Caki2 (cell line): ENCODE data around the gene TARS1. TPM values are rescaled to one million over a fixed set of nuclear protein-coding genes. Genes with fewer than 3 reads are reported as not detected.
A peak's percentile ranks its signal among the peaks of the same experiment; 100 is the strongest.

Experiments used
- DNase-seq: peaks from one replicate; pipeline ENCODE4 v3.0.0-alpha.2; 2015; ENCODE audit warnings: low read depth
- in situ Hi-C: cut with HindIII; loops from 2 replicates; pipeline ENCODE4 v1.10.0; 2016; ENCODE audit warnings: low sequenced_read_pairs, low pct_unique_long_range_greater_than_20kb, mixed read lengths
- total RNA-seq: library from RNA; depleted of rRNA; stranded (reverse); fragments of >200 nt; shearing (Covaris generic); gene quantifications from 2 replicates; pipeline ENCODE4 v1.2.3, GENCODE V29; 2014; ENCODE audit warnings: low replicate concordance; rRNA removed

TARS1 gene
- 165 and 230 TPM in 2 replicates for total RNA-seq

GRCh38 chr5:33440482-33441240 lies at the start of gene TARS1:
Gene TARS1 (plus strand): TSS chr5:33440965. CDS start chr5:33441087, 122 bp downstream.
- in situ Hi-C loops = no loop called here
- DNase-seq = peak; percentile 100

DNA sequence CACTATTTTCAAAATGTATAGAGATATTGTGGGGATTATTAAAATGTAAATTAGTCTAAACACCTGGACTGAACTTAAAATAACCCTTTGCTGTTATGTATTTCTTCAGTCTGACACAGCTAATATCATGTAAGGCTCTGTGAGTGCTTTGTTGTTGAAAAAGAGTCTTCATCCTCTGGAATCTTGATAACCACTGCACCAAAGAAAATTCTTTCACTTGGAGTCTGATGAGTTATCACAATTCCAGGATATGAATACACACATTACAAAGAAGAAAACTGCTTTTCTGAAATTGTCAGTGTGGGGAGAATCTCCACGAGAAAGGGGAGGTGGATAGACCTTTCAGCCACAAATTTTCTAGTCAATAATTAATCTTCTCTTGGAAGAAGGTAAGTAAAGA lies 42.3 kb upstream of the TARS1 start:
- in situ Hi-C loops = no loop called here

GRCh38 chr5:33400675-33401074 lies 40.1 kb upstream of the TARS1 start:
- in situ Hi-C loops = no loop called here
- no peak for DNase-seq

More for the DNA sequence above, 42.3 kb upstream of the TARS1 start:
- no peak for DNase-seq

DNA sequence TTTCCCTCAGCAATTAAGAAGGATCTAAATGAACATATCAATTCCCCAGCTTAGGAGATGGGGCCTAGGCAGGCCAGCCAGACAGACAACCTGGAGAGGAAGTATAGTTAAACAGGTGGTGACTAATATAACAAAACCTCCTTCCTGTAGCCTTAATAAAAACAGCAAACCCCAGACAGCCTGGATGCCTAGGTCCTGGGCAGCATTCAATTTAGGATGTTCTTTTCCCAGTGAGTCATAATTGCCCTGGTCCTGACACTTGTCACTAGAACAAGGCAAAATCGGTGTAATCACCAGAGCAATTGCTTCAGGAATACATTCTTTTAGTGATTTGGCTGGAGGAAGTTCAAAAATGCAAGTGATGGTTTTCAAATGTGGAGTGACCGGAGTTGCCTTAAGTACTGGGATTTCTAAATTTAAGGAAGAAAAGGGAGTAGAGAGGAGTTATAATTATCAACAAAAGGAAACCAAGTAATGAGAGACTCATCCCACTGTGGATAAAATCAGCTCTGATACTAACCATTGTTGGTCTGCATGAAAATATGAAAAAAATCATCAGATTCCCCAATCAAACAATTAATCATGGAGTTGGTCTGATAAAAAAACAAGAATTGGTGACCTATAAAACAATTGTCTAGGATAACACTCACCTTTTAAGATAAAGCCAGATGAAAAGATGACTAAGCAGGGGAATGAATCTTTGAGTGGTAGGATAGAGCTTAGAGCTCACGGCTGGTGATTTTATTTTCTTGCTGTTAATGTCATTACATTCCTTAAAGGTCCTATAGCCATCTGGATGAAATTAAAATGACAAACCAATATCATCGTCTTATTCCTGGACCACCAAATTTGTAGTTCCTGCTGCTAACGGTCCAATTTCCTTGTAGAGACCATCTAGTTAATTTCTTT lies 39.0 kb upstream of the TARS1 start:
- in situ Hi-C loops = no loop called here
- peak; percentile 71 for DNase-seq

DNA sequence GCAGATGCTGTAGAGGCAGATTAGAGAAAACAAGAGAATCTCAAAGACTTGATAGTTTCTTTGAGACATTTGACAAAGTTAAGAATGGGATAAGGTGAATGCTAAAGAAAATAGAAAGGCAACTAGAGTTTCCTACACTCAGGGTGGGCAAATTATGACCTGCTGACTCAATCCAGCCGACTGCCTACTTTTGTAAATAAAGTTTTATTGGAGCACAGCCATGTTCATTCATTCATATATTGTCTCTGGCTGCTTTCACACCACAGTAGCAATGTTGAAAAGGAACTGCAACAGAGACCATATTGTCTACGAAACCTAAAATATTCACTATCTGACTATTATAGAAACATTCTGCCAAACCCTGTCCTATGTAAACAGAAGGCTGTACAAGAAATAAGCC lies 37.6 kb upstream of the TARS1 start:
- in situ Hi-C loops = no loop called here
- no peak for DNase-seq

DNA sequence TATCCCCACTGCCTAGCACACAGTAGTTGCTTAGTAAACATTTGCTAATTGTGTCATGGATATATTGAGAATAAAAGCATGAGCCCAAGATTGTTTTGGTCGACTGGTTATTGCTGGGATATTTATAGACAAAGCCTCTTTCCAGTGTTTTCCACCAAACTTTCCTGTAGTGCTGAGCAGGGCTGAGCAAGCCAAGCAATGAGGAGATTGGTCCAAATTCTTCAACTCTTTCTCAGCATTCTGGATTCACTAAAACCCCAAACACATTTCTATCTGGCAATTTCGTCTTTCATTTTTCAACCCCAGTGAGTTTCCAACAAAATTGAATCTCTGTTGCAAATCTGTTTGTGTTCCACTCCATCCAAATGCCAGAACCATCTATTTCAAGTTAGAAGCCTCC lies 31.9 kb upstream of the TARS1 start:
- in situ Hi-C loops = no loop called here
- DNase-seq = no peak

DNA sequence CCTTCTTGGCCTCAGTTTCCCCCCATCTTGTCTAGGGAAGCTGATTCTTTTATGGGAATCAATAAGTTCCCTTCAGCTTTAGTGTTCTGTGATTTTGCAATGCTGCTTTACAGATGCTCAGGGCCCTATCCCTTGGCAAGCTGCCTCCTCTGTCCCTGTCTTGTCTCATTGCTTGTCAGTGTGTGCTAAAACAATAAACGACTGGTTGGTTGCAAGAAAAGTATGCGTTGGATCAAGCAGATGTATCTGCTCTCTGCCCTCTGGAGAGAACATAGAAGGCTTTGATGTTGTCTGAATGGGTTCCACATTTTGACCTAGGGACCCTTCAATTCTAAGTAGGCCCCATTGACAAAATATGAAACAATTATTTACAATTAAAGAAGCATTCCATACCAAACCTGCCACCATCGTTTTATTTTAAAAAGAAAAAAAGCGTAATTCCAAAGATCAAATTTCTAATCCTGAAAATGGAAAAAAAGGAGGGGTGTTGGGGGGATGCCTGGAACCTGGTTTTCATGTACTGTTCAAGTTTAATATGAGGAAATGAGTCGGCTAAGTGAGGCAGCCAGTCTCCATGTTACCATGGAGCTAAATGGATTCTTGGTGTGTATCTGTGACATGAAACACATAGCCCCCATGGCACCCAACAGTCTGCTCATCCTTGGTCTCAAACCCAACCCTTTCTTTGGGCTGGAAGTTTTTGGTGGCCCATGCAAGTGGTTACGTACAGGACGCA lies 31.2 kb upstream of the TARS1 start:
- in situ Hi-C loops = no loop called here
- no peak for DNase-seq

DNA sequence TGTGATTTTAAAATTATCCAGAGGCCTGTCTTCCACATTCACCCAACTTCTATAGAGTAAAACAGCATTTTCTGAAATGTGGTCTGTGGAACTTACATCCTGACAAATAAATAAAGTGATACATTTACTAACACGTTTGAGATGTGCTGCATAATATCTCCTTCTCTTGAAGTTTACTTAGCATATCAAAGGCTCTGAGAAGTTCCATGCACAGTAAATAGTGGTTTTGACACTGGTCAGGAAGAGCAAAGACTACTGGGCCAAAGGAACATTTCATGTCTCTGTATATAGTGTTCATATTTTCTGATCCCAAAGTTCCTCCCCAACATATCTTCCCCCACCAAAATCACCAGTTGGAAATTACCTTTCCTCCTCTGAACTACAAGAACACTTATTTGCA lies 30.5 kb upstream of the TARS1 start:
- in situ Hi-C loops = no loop called here
- DNase-seq = no peak

- no peak for DNase-seq
- in situ Hi-C loops = no loop called here
Observed at GRCh38 chr5:33411498-33411897, 29.3 kb upstream of the TARS1 start.

DNA sequence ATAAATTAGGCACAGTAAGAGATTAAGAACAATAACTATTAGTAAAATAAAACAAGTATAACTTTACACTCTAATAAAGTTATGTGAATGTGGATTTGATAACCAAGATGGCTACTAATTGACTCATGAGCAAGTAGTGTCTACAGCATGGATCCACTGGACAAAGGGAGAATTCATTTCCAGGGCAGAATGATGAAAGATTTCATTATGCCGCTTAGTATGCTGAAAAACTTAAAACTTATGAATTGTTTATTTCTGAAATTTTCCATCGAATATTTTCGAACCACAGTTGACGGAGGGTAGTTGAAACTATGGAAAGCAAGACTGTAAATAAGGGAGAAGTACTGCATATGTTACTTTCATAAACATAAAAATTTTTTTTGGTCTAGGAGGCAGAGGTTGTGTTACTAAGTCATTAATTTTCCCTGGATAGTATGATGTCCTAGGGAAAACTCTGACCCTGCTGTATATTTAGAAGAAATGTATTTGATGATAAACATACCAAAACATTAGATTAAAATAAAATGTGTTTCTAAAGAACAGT lies 24.9 kb upstream of the TARS1 start:
- DNase-seq = no peak
- in situ Hi-C loops = no loop called here

- in situ Hi-C loops = no loop called here
- no peak for DNase-seq
Observed at GRCh38 chr5:33417632-33418031, 23.1 kb upstream of the TARS1 start.

GRCh38 chr5:33420946-33421345 lies 19.8 kb upstream of the TARS1 start:
- in situ Hi-C loops = no loop called here
- no peak for DNase-seq

DNA sequence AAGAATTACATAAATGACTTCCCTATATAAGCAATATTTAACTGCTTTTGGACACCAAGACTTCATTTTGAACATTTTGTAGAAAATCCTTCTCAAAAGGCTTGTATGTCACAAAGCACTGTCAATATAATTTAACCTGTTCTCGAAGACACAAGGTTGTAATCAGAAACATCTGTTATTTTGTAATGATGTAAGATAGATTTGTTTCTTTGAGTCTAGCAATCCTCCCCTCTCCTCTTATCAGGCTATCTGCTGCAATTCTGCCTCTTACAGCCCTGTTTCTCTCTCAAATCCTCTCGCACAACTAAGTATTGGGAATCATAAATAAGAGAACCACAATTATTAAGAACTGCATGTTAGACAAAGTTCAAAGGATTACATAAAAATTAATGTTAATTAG lies 18.6 kb upstream of the TARS1 start:
- no peak for DNase-seq
- in situ Hi-C loops = no loop called here

GRCh38 chr5:33423018-33423630 lies 17.6 kb upstream of the TARS1 start:
- in situ Hi-C loops = no loop called here
- DNase-seq = no peak

DNA sequence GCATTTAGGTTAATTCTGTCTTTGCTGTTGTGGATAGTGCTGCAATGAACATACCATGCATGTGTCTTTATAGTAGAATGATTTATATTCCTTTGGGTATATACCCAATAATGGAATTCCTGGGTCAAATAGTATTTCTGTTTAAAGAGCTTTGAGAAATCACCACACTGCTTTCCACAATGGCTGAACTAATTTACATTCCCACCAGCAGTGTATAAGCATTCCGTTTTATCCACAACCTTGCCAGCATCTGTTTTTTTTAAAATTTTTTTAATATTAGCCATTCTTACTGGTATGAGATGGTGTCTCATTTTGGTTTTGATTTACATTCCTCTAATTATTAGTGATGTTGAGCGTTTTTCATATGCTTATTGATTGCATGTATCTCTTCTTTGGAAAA lies 15.5 kb upstream of the TARS1 start:
- no peak for DNase-seq
- in situ Hi-C loops = no loop called here

DNA sequence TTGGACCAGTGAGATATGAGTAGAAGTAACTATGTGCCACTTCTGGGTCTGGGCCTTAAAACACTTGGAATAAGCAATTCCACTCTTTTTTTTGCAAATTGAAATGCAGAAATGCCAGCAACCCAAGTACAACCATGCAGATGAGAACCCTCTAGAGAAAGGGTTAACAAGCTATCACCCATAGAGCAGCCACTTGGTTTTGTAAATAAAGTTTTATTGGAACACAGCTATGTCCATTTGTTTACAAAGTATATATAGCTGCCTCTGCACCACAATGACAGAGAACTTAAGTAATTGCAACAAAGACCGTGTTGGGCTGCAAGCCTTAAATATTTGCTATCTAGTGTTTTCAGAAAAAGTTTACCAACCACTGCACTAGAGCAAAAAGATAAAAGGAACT lies 9.8 kb upstream of the TARS1 start:
- in situ Hi-C loops = no loop called here
- DNase-seq = no peak

DNA sequence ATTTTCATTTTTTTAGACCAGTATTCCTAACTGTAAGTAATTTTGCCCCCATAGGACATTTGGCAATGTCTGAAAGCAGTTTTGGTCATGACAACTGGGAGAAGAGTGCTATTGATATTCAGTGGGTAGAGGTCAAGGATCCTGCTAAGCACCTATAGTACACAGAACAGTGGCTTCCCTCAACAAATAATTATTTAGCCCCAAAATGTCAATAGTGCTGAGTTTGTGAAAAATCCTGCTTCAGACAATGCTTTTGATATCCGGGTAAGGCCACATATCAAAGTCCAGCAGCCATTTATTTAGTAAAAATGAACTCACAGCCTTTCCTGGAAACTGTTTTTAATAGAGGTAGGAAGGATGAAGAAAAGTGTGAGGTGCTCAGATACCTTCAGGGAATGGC lies 8.1 kb upstream of the TARS1 start:
- in situ Hi-C loops = no loop called here

More for the DNA sequence above, 8.1 kb upstream of the TARS1 start:
- no peak for DNase-seq
